GM23338 (cell line): ENCODE measurements around the gene NHERF1. TPM values are rescaled to one million over a fixed set of nuclear protein-coding genes. Genes with fewer than 3 reads are reported as not detected.
A peak's percentile ranks its signal among the peaks of the same experiment; 100 is the strongest.

Source experiments
- ATAC-seq: fragments of 200-7000 bp; cut with Tn5 transposase; 3 replicates; pipeline ENCODE4 v1.9.1; 2020
- DNase-seq: peaks from one replicate; pipeline ENCODE4 v3.0.0-alpha.2; 2015; ENCODE audit warnings: low spot score
- H2AFZ ChIP-seq: fragments of 200-600 bp; sonication (generic); 2 replicates; pipeline ENCODE4 v1.8.0; 2016; ENCODE audit warnings: antibody characterized with exemption, mild to moderate bottlenecking, moderate library complexity
- H3F3A ChIP-seq: fragments of 200-600 bp; sonication (generic); replicated peaks from 2 replicates; pipeline ENCODE4 v1.8.0; 2017; ENCODE audit warnings: antibody characterized with exemption, mixed run types, low read depth
- H3K27ac ChIP-seq: fragments of 200-600 bp; sonication (generic); 2 replicates; pipeline ENCODE4 v1.6.1; 2016; ENCODE audit warnings: low read depth
- H3K27me3 ChIP-seq: fragments of 200-600 bp; sonication (generic); 2 replicates; pipeline ENCODE4 v1.8.0; 2016; ENCODE audit warnings: mild to moderate bottlenecking, mixed run types, moderate library complexity; ENCODE audit not compliant: insufficient read depth
- H3K36me3 ChIP-seq: fragments of 200-600 bp; sonication (generic); 2 replicates; pipeline ENCODE4 v1.8.0; 2016; ENCODE audit warnings: mild to moderate bottlenecking; ENCODE audit not compliant: insufficient read depth
- H3K4me1 ChIP-seq: fragments of 200-600 bp; sonication (generic); 2 replicates; pipeline ENCODE4 v1.8.0; 2016; ENCODE audit warnings: mild to moderate bottlenecking, moderate library complexity; ENCODE audit not compliant: insufficient read depth
- H3K4me2 ChIP-seq: fragments of 200-600 bp; sonication (generic); 2 replicates; pipeline ENCODE4 v1.7.1; 2017; ENCODE audit warnings: mixed run types
- H3K4me3 ChIP-seq: fragments of 200-600 bp; sonication (generic); 2 replicates; pipeline ENCODE4 v1.6.1; 2016; ENCODE audit warnings: mixed run types
- H3K79me2 ChIP-seq: fragments of 200-600 bp; sonication (generic); replicated peaks from 2 replicates; pipeline ENCODE4 v1.8.0; 2017; ENCODE audit warnings: mild to moderate bottlenecking; ENCODE audit not compliant: insufficient read depth
- H3K9me2 ChIP-seq: fragments of 200-600 bp; sonication (generic); 2 replicates; pipeline ENCODE4 v1.8.0; 2017; ENCODE audit not compliant: insufficient read depth
- H4K20me1 ChIP-seq: fragments of 200-600 bp; sonication (generic); replicated peaks from 2 replicates; pipeline ENCODE4 v1.8.0; 2017; ENCODE audit warnings: mild to moderate bottlenecking; ENCODE audit not compliant: insufficient read depth
- H3K27ac Mint-ChIP-seq: 2 replicates; pipeline ENCODE4 v1.8.0; 2020; ENCODE audit warnings: inconsistent platforms, mild to moderate bottlenecking, moderate library complexity, mixed read lengths
- H3K27me3 Mint-ChIP-seq: 3 replicates; pipeline ENCODE4 v1.8.0; 2022; ENCODE audit warnings: low read depth, mild to moderate bottlenecking, moderate library complexity, mixed read lengths, inconsistent platforms; ENCODE audit not compliant: insufficient read depth, poor library complexity
- H3K36me3 Mint-ChIP-seq: 3 replicates; pipeline ENCODE4 v1.8.0; 2021; ENCODE audit warnings: low read depth, mild to moderate bottlenecking, inconsistent platforms, moderate library complexity, mixed read lengths
- H3K4me1 Mint-ChIP-seq: 3 replicates; pipeline ENCODE4 v1.8.0; 2020; ENCODE audit warnings: mild to moderate bottlenecking, inconsistent platforms, mixed read lengths
- H3K4me3 Mint-ChIP-seq: 3 replicates; pipeline ENCODE4 v1.8.0; 2021; ENCODE audit warnings: moderate library complexity, mild to moderate bottlenecking, inconsistent platforms, mixed read lengths
- H3K9me3 Mint-ChIP-seq: 3 replicates; pipeline ENCODE4 v1.8.0; 2020; ENCODE audit warnings: moderate library complexity, mild to moderate bottlenecking, inconsistent platforms, mixed read lengths
- EZH2 ChIP-seq: fragments of 200-600 bp; sonication (generic); IDR thresholded peaks from one replicate; pipeline ENCODE4 v1.8.0; 2017; ENCODE audit warnings: antibody characterized with exemption, mild to moderate bottlenecking, low read depth; ENCODE audit not compliant: unreplicated experiment
- polyA plus RNA-seq: library from polyadenylated mRNA; unstranded; fragments of >200 nt; fragmentation: Nextera tagmentation; extraction: Ambion mirVana; gene quantifications from 2 replicates; pipeline ENCODE4 v1.2.1, GENCODE V29; 2016
- total RNA-seq: library from RNA; depleted of rRNA; stranded (reverse); fragments of >200 nt; shearing (Covaris generic); gene quantifications from 2 replicates; pipeline ENCODE4 v1.2.3, GENCODE V29; 2014
- TF ChIP-seq, protein P1 (sequence below): fragments of 250-450 bp; sonication (Bioruptor Pico); IDR thresholded peaks from 2 replicates; pipeline ENCODE4 v1.5.0; 2020; ENCODE audit warnings: mild to moderate bottlenecking, moderate library complexity
- TF ChIP-seq, protein P2 (sequence below): IDR thresholded peaks from 2 replicates; pipeline ENCODE4 v1.6.1; 2016; ENCODE audit warnings: antibody characterized with exemption

NHERF1 gene
- total and polyA plus RNA-seq, 2 experiments from 2014 or later = 48.8 to 100 TPM

DNA sequence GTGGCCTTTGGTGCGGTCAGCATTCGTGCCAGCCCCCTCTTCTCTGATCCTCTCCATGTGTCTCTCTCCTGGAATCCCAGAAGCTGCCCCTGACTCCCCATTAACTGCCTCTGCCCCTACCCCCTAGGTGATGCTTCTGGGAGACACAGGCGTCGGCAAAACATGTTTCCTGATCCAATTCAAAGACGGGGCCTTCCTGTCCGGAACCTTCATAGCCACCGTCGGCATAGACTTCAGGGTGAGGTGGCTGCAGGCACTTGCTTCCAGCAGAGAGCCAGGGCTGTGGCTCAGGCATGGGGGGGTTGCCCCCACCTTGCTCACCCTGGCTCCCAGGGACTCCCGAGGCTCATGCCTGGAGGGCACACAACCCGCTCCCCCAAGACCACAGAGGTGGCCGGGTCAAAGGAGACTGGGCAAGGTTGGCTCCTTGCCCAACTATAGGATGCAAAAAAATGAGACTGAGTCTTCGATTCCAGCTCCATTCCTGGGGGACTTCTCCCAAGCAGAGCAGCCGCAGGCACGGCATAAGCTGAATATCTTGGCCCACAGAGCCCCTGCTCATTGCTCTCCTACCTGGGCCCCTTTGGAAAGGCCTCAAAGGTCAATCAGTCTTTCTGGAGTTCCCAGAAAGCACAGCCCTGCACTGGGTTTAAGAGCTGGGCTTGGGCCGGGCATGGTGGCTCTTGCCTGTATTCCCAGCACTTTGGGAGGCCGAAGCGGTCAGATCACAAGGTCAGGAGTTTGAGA is 7.6 kb upstream of the NHERF1 start (continued):
- TF ChIP-seq EZH2 = no peak

DNA sequence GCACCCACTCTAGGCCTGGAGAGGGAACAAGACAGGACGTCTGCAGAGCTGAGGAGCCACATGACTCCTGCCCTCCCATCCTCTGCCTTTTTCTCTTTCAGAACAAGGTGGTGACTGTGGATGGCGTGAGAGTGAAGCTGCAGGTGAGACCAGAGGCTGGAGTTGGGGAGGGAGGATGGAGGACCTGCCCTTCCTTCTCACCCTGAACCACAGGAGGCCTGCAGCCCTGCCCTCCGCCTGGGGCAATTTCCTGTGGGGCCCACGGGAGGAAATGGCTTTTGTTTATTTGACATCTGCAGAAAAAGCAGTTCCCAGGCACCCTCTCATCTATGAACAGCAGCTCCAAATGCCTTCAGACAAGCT is 6.3 kb upstream of the NHERF1 start:
- no peak for ATAC-seq
- no peaks in the 10 kb centered on the region for H3K9me3 Mint-ChIP-seq
- Histone ChIP-seq H4K20me1 (no peaks in the 10 kb centered on the region), H2AFZ (no peak overlapping the region), H3F3A (peaks cover 7% of the 10 kb centered on the region; the same call in 1 of the 2 replicates), H3K4me1 (peaks cover 41% of the 10 kb centered on the region), H3K4me2 (peak overlapping the region; percentile 48; the same call in 1 of the 2 replicates), H3K9me2 (no peaks in the 10 kb centered on the region), H3K27ac (no peak overlapping the region), H3K36me3 (no peaks in the 10 kb centered on the region), H3K4me3 (no peak overlapping the region), H3K79me2 (no peaks in the 10 kb centered on the region), H3K27me3 (no peaks in the 10 kb centered on the region)
- H3K4me1 Mint-ChIP-seq = peaks cover 48% of the 10 kb centered on the region
- DNase-seq = no peak
- H3K36me3 Mint-ChIP-seq = no peaks in the 10 kb centered on the region
- H3K27ac Mint-ChIP-seq = no peak overlapping the region; the same call in 1 of the 2 replicates
- H3K4me3 Mint-ChIP-seq = no peak overlapping the region
- H3K27me3 Mint-ChIP-seq = peaks cover 30% of the 10 kb centered on the region
- TF ChIP-seq, protein P1, sequence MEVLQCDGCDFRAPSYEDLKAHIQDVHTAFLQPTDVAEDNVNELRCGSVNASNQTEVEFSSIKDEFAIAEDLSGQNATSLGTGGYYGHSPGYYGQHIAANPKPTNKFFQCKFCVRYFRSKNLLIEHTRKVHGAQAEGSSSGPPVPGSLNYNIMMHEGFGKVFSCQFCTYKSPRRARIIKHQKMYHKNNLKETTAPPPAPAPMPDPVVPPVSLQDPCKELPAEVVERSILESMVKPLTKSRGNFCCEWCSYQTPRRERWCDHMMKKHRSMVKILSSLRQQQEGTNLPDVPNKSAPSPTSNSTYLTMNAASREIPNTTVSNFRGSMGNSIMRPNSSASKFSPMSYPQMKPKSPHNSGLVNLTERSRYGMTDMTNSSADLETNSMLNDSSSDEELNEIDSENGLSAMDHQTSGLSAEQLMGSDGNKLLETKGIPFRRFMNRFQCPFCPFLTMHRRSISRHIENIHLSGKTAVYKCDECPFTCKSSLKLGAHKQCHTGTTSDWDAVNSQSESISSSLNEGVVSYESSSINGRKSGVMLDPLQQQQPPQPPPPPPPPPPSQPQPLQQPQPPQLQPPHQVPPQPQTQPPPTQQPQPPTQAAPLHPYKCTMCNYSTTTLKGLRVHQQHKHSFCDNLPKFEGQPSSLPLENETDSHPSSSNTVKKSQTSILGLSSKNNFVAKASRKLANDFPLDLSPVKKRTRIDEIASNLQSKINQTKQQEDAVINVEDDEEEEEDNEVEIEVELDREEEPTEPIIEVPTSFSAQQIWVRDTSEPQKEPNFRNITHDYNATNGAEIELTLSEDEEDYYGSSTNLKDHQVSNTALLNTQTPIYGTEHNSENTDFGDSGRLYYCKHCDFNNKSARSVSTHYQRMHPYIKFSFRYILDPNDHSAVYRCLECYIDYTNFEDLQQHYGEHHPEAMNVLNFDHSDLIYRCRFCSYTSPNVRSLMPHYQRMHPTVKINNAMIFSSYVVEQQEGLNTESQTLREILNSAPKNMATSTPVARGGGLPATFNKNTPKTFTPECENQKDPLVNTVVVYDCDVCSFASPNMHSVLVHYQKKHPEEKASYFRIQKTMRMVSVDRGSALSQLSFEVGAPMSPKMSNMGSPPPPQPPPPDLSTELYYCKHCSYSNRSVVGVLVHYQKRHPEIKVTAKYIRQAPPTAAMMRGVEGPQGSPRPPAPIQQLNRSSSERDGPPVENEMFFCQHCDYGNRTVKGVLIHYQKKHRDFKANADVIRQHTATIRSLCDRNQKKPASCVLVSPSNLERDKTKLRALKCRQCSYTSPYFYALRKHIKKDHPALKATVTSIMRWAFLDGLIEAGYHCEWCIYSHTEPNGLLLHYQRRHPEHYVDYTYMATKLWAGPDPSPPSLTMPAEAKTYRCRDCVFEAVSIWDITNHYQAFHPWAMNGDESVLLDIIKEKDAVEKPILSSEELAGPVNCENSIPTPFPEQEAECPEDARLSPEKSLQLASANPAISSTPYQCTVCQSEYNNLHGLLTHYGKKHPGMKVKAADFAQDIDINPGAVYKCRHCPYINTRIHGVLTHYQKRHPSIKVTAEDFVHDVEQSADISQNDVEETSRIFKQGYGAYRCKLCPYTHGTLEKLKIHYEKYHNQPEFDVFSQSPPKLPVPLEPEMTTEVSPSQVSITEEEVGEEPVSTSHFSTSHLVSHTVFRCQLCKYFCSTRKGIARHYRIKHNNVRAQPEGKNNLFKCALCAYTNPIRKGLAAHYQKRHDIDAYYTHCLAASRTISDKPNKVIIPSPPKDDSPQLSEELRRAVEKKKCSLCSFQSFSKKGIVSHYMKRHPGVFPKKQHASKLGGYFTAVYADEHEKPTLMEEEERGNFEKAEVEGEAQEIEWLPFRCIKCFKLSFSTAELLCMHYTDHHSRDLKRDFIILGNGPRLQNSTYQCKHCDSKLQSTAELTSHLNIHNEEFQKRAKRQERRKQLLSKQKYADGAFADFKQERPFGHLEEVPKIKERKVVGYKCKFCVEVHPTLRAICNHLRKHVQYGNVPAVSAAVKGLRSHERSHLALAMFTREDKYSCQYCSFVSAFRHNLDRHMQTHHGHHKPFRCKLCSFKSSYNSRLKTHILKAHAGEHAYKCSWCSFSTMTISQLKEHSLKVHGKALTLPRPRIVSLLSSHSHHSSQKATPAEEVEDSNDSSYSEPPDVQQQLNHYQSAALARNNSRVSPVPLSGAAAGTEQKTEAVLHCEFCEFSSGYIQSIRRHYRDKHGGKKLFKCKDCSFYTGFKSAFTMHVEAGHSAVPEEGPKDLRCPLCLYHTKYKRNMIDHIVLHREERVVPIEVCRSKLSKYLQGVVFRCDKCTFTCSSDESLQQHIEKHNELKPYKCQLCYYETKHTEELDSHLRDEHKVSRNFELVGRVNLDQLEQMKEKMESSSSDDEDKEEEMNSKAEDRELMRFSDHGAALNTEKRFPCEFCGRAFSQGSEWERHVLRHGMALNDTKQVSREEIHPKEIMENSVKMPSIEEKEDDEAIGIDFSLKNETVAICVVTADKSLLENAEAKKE (CRISPR knock-in tag) = no peak
- TF ChIP-seq, protein P2, sequence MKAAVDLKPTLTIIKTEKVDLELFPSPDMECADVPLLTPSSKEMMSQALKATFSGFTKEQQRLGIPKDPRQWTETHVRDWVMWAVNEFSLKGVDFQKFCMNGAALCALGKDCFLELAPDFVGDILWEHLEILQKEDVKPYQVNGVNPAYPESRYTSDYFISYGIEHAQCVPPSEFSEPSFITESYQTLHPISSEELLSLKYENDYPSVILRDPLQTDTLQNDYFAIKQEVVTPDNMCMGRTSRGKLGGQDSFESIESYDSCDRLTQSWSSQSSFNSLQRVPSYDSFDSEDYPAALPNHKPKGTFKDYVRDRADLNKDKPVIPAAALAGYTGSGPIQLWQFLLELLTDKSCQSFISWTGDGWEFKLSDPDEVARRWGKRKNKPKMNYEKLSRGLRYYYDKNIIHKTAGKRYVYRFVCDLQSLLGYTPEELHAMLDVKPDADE = 0 out of 2 replicates have a peak, but pooled peaks have one; percentile 17
